HepG2 (cell line): ENCODE data around the gene CHN2. TPM values are rescaled to one million over a fixed set of nuclear protein-coding genes. Genes with fewer than 3 reads are reported as not detected.

Source experiments
- ATAC-seq: fragments of 200-7000 bp; cut with Tn5 transposase; 3 replicates; pipeline ENCODE4 v1.9.1; 2020; ENCODE audit warnings: mild to moderate bottlenecking, moderate library complexity
- BruUV-seq: library from RNA; stranded (reverse); fragments of 400-500 nt; replicated peaks from 2 replicates; lab custom pipeline; 2021; lab: Mats Ljungman, UMichigan
- CTCF ChIA-PET: fragments of 300-600 bp; formaldehyde crosslinking; extraction: SDS; loops from one replicate; lab custom pipeline; 2021; ENCODE audit warnings: low total read pairs, inconsistent platforms, low intra/inter-chr PET ratio; lab: Yijun Ruan, JAX
- POLR2A ChIA-PET: fragments of 350-600 bp; sonication (Branson Sonifier 250); formaldehyde crosslinking; loops from one replicate; lab custom pipeline; 2020; ENCODE audit warnings: antibody characterized with exemption, inconsistent platforms; lab: Yijun Ruan, JAX
- DNase-seq: peaks from one replicate; pipeline ENCODE4 v3.0.0-alpha.2; 2015; ENCODE audit warnings: low spot score
- FAIRE-seq: peaks from 3 replicates; lab custom pipeline; 2011; peaks lifted over from hg19 to GRCh38; lab: Jason Lieb, UNC
- H2AFZ ChIP-seq: one replicate; pipeline ENCODE4 v1.6.1; 2011; ENCODE audit warnings: low read length, inconsistent platforms
- H3K27ac ChIP-seq: fragments of 300-600 bp; 3 replicates; pipeline ENCODE4 v1.8.0; 2011; ENCODE audit warnings: mixed run types, mild to moderate bottlenecking, mixed read lengths, low read length, inconsistent platforms; ENCODE audit not compliant: insufficient read depth; ENCODE audit errors: extremely low read length
- H3K27me3 ChIP-seq, 2 experiments: fragments of 200-600 bp in 1 of 2; 2 replicates in 1 of 2; 3 replicates in 1 of 2; pipeline versions ENCODE4 v1.6.0 to v1.8.0; 2011; ENCODE audit warnings: low read length in 2 of 2, mild to moderate bottlenecking in 2 of 2, moderate library complexity in 2 of 2, inconsistent platforms in 1 of 2; ENCODE audit not compliant: insufficient read depth in 2 of 2, control insufficient read depth in 1 of 2
- H3K36me3 ChIP-seq, 2 experiments: fragments of 200-600 bp in 1 of 2; replicated peaks in 1 of 2; 2 replicates in 1 of 2; 3 replicates in 1 of 2; pipeline versions ENCODE4 v1.5.1 to v1.8.0; 2011; ENCODE audit warnings: low read length in 2 of 2, inconsistent platforms in 1 of 2; ENCODE audit not compliant: insufficient read depth in 2 of 2, control insufficient read depth in 1 of 2
- H3K4me1 ChIP-seq: 2 replicates; pipeline ENCODE4 v1.5.1; 2012; ENCODE audit warnings: low read length, inconsistent platforms; ENCODE audit not compliant: insufficient read depth
- H3K4me2 ChIP-seq: 2 replicates; pipeline ENCODE4 v1.6.0; 2011; ENCODE audit warnings: low read depth, low read length, inconsistent platforms
- H3K4me3 ChIP-seq, 3 experiments: fragments of 200-600 bp in 1 of 3; sonication (generic), shearing (Covaris generic) in 1 of 3; replicated peaks in 1 of 3; 2 replicates each; pipeline ENCODE4 v1.5.1; 2011 to 2016; ENCODE audit warnings: low read length in 3 of 3, inconsistent platforms in 2 of 3, low read depth in 2 of 3, mild to moderate bottlenecking in 2 of 3, control low read depth in 1 of 3, mixed read lengths in 1 of 3; ENCODE audit not compliant: insufficient read depth in 1 of 3
- H3K79me2 ChIP-seq: one replicate; pipeline ENCODE4 v1.6.1; 2011; ENCODE audit warnings: low read length, inconsistent platforms; ENCODE audit not compliant: insufficient read depth
- H3K9ac ChIP-seq: 2 replicates; pipeline ENCODE4 v1.6.0; 2011; ENCODE audit warnings: mild to moderate bottlenecking, low read depth, low read length, inconsistent platforms; ENCODE audit not compliant: insufficient read depth
- H3K9me3 ChIP-seq: 2 replicates; pipeline ENCODE4 v1.5.1; 2012; ENCODE audit warnings: mild to moderate bottlenecking, low read length
- H4K20me1 ChIP-seq: 2 replicates; pipeline ENCODE4 v1.6.0; 2011; ENCODE audit warnings: inconsistent platforms, mild to moderate bottlenecking, low read length, moderate library complexity; ENCODE audit not compliant: insufficient read depth
- ARNT2 ChIP-seq: sonication (generic); formaldehyde crosslinking; IDR thresholded peaks from 2 replicates; pipeline ENCODE4 v1.8.0; 2022; ENCODE audit warnings: mild to moderate bottlenecking, low read depth, missing genetic modification reagents, moderate library complexity
- CBX2 ChIP-seq, 2 experiments: fragments of 200-600 bp in 1 of 2; sonication (generic); formaldehyde crosslinking in 1 of 2; IDR thresholded peaks; 2 replicates each; pipeline versions ENCODE4 v1.7.0 to v1.8.1; 2018 to 2022; ENCODE audit warnings: low read depth in 2 of 2, low read length in 1 of 2, mild to moderate bottlenecking in 1 of 2, missing genetic modification reagents in 1 of 2
- ETV5 ChIP-seq: IDR thresholded peaks from 2 replicates; pipeline ENCODE4 v1.6.1; 2018; ENCODE audit warnings: missing biosample characterization, missing genetic modification reagents, inconsistent platforms, borderline replicate concordance
- GATAD1 ChIP-seq: IDR thresholded peaks from 2 replicates; pipeline ENCODE4 v1.6.1; 2016; ENCODE audit warnings: missing genetic modification reagents, missing compliant biosample characterization
- MYC ChIP-seq: sonication (generic); formaldehyde crosslinking; IDR thresholded peaks from 2 replicates; pipeline ENCODE4 v1.9.0; 2021; ENCODE audit warnings: missing genetic modification reagents, borderline replicate concordance
- RAD51 ChIP-seq: fragments of 450-650 bp; IDR thresholded peaks from 2 replicates; pipeline ENCODE4 v1.6.1; 2016; ENCODE audit warnings: borderline replicate concordance
- RXRB ChIP-seq: IDR thresholded peaks from 2 replicates; pipeline ENCODE4 v1.6.1; 2016; ENCODE audit warnings: borderline replicate concordance, missing genetic modification reagents, missing compliant biosample characterization
- TBP ChIP-seq: sonication (generic); formaldehyde crosslinking; IDR thresholded peaks from 2 replicates; pipeline ENCODE4 v1.5.0; 2020; ENCODE audit warnings: missing genetic modification reagents
- TOE1 ChIP-seq: sonication (generic); formaldehyde crosslinking; IDR thresholded peaks from 2 replicates; pipeline ENCODE4 v1.4.0; 2020; ENCODE audit warnings: mild to moderate bottlenecking, missing genetic modification reagents
- U2AF2 ChIP-seq: fragments of 200-400 bp; formaldehyde crosslinking; IDR thresholded peaks from 2 replicates; pipeline ENCODE4 v1.6.1; 2017; ENCODE audit warnings: low read depth, mild to moderate bottlenecking, low read length
- ZFP1 ChIP-seq: IDR thresholded peaks from 2 replicates; pipeline ENCODE4 v1.6.1; 2016
- ZKSCAN5 ChIP-seq: sonication (generic); formaldehyde crosslinking; IDR thresholded peaks from 2 replicates; pipeline ENCODE4 v1.5.1; 2020; ENCODE audit warnings: mild to moderate bottlenecking, missing genetic modification reagents
- ZNF317 ChIP-seq: sonication (generic); formaldehyde crosslinking; IDR thresholded peaks from 2 replicates; pipeline ENCODE4 v1.5.0; 2020; ENCODE audit warnings: mild to moderate bottlenecking, missing genetic modification reagents
- ZNF407 ChIP-seq: sonication (generic); formaldehyde crosslinking; IDR thresholded peaks from one replicate; pipeline ENCODE4 v1.5.1; 2020; ENCODE audit warnings: mild to moderate bottlenecking, missing genetic modification reagents; ENCODE audit errors: not compliant biosample characterization
- ZUFSP ChIP-seq: sonication (generic); formaldehyde crosslinking; IDR thresholded peaks from 2 replicates; pipeline ENCODE4 v1.9.0; 2021; ENCODE audit warnings: missing genetic modification reagents, mild to moderate bottlenecking, borderline replicate concordance
- WGBS: methylation state at CpG from one replicate; pipeline ENCODE4 v1.1.6; 2017; ENCODE audit warnings: low lambda C conversion rate; 5-methylcytosine and 5-hydroxymethylcytosine counted together
- in situ Hi-C: cut with HindIII; loops from 2 replicates; pipeline ENCODE4 v1.10.0; 2017; ENCODE audit warnings: low pct_unique_long_range_greater_than_20kb; ENCODE audit not compliant: extremely low pct_ligation_motif_present
- intact Hi-C: fragments of 100-400 bp; cut with micrococcal nuclease; formaldehyde crosslinking; loops from one replicate; pipeline ENCODE4 v1.10.0; 2022; ENCODE audit not compliant: unreplicated experiment
- polyA plus RNA-seq, 8 experiments: library from polyadenylated mRNA; depleted of rRNA in 3 of 8; stranded (reverse) in 7 of 8; unstranded in 1 of 8; fragments of >200 nt; fragmentation: Illumina TruSeq in 4 of 8; extraction: Trizol in 4 of 8; gene quantifications; 2 replicates each; pipeline versions ENCODE4 v1.2.1 to v1.2.3, GENCODE V29; 2011 to 2016; ENCODE audit warnings: low read depth in 4 of 8, missing spikeins in 1 of 8, mixed read lengths in 1 of 8; ENCODE audit not compliant: insufficient read depth in 1 of 8
- total RNA-seq, 5 experiments: library from RNA; depleted of rRNA; stranded (reverse); fragments of >200 nt; fragmentation: Illumina TruSeq; extraction: Trizol; gene quantifications; 2 replicates each; pipeline ENCODE4 v1.2.3, GENCODE V29; 2016; ENCODE audit warnings: low read depth in 1 of 5

Gene CHN2
- total and polyA plus RNA-seq, 2 of the 13 experiments (the other 11 are each of a cell fraction or from before 2014, with no cell fraction given) = 23.5 to 30.5 TPM

- DNase-seq (no peak), ATAC-seq (no peak), FAIRE-seq (no peak)
- no peaks in the 10 kb centered on the region for H3K9me3 ChIP-seq
- no TSS peak for BruUV-seq
- TF ChIP-seq CBX2 (IDR thresholded peaks at IDR 0.05; ENCODE audit: low read depth, low read length) (no peak), CBX2 (CRISPR knock-in tag; IDR thresholded peaks at IDR 0.05; ENCODE audit: low read depth) (no peak), TBP (CRISPR knock-in tag) (no peak), RXRB (CRISPR knock-in tag) (no peak), ZNF317 (CRISPR knock-in tag) (no peak), RAD51 (no peak), ARNT2 (CRISPR knock-in tag) (no peak), ETV5 (CRISPR knock-in tag) (no peak), GATAD1 (CRISPR knock-in tag) (no peak), TOE1 (CRISPR knock-in tag) (no peak), ZKSCAN5 (CRISPR knock-in tag) (no peak), ZNF407 (CRISPR knock-in tag) (no peak), ZUFSP (no peak), ZFP1 (CRISPR knock-in tag) (no peak), U2AF2 (no peak), MYC (CRISPR knock-in tag) (no peak)
- H2AFZ ChIP-seq = no peak overlapping the region
- no peak overlapping the region for H3K4me2 ChIP-seq
- no peaks in the 10 kb centered on the region for H4K20me1 ChIP-seq
- H3K27ac ChIP-seq = no peak overlapping the region
- 97% methylated on average over 9 of the region's 10 CpGs for WGBS
- H3K4me3 ChIP-seq = no peak overlapping the region
- POLR2A ChIA-PET = interaction anchor here (1.4 kb wide), 1 partner anchor 69 kb away, joined by 3 read pairs; no protein-coding TSS in a partner anchor
- CTCF ChIA-PET = no interaction called here
- peaks cover 29% of the 10 kb centered on the region for H3K4me1 ChIP-seq
- intact Hi-C loops (no loop called here), in situ Hi-C loops (no loop called here)
- no peaks in the 10 kb centered on the region for H3K27me3 ChIP-seq
- peaks cover 5 to 12% of the 10 kb centered on the region in 2 experiments; a peak in 3 of 5 replicates for H3K36me3 ChIP-seq
- no peak overlapping the region for H3K9ac ChIP-seq
- no peaks in the 10 kb centered on the region for H3K79me2 ChIP-seq
Observed at GRCh38 chr7:29414216-29414615, 219.6 kb downstream of the CHN2 start.
